MM.1S (cell line): ENCODE measurements around the gene PARD3.
"Not testable (repeated sequence)": the region's sequence is repeated elsewhere in the genome, so short reads cannot be mapped to it uniquely, and the experiment has no call there.

ENCODE experiments used
- EZH2 ChIP-seq: fragments of 300-600 bp; sonication (generic); optimal IDR thresholded peaks from 2 replicates; pipeline ENCODE3; 2017; ENCODE audit warnings: low read depth, mild to moderate bottlenecking, antibody characterized with exemption, low read length, mixed read lengths
- EZH2phosphoT487 ChIP-seq: fragments of 300-600 bp; sonication (generic); IDR thresholded peaks from 2 replicates; pipeline ENCODE4 v1.6.1; 2018; ENCODE audit warnings: antibody characterized with exemption, low read length
- TF ChIP-seq, protein P1 (sequence below): fragments of 300-600 bp; sonication (generic); IDR thresholded peaks from 2 replicates; pipeline ENCODE4 v1.5.1; 2016; ENCODE audit warnings: antibody characterized with exemption, low read length, mixed read lengths

- TF ChIP-seq, protein P1, sequence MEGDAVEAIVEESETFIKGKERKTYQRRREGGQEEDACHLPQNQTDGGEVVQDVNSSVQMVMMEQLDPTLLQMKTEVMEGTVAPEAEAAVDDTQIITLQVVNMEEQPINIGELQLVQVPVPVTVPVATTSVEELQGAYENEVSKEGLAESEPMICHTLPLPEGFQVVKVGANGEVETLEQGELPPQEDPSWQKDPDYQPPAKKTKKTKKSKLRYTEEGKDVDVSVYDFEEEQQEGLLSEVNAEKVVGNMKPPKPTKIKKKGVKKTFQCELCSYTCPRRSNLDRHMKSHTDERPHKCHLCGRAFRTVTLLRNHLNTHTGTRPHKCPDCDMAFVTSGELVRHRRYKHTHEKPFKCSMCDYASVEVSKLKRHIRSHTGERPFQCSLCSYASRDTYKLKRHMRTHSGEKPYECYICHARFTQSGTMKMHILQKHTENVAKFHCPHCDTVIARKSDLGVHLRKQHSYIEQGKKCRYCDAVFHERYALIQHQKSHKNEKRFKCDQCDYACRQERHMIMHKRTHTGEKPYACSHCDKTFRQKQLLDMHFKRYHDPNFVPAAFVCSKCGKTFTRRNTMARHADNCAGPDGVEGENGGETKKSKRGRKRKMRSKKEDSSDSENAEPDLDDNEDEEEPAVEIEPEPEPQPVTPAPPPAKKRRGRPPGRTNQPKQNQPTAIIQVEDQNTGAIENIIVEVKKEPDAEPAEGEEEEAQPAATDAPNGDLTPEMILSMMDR = not testable (repeated sequence)
- TF ChIP-seq EZH2phosphoT487, EZH2: not testable (repeated sequence)
Measured at GRCh38 chr10:34757181-34757580, 57.9 kb downstream of the PARD3 start.
